WTC11 (cell line): ENCODE data around the gene SLC48A1. TPM values are rescaled to one million over a fixed set of nuclear protein-coding genes. Genes with fewer than 3 reads are reported as not detected.

Experiments
- ATAC-seq: fragments of 200-7000 bp; cut with Tn5 transposase; 2 replicates; pipeline ENCODE4 v1.10.0; 2021; ENCODE audit warnings: mild to moderate bottlenecking, moderate library complexity
- CTCF ChIA-PET: fragments of 300-600 bp; sonication (Branson Sonifier 250); formaldehyde crosslinking; loops from one replicate; lab custom pipeline; 2021; ENCODE audit warnings: antibody characterized with exemption; lab: Charles Lee
- POLR2A ChIA-PET: fragments of 350-600 bp; sonication (Branson Sonifier 250); formaldehyde crosslinking; loops from one replicate; lab custom pipeline; 2021; ENCODE audit warnings: antibody characterized with exemption; lab: Charles Lee
- DNase-seq: peaks from one replicate; pipeline ENCODE4 v3.0.0; 2021; ENCODE audit warnings: low spot score
- H3K27ac Mint-ChIP-seq: 2 replicates; pipeline ENCODE4 v1.8.0; 2021; ENCODE audit warnings: mixed read lengths
- H3K27me3 Mint-ChIP-seq: 2 replicates; pipeline ENCODE4 v1.8.0; 2021; ENCODE audit warnings: low read depth, mild to moderate bottlenecking, moderate library complexity, mixed read lengths
- H3K36me3 Mint-ChIP-seq: 2 replicates; pipeline ENCODE4 v1.8.0; 2021; ENCODE audit warnings: mixed read lengths
- H3K4me1 Mint-ChIP-seq: 2 replicates; pipeline ENCODE4 v1.8.0; 2022; ENCODE audit warnings: mixed read lengths
- H3K4me3 Mint-ChIP-seq: 2 replicates; pipeline ENCODE4 v1.8.0; 2021; ENCODE audit warnings: mild to moderate bottlenecking, moderate library complexity, mixed read lengths
- H3K9me3 Mint-ChIP-seq: 2 replicates; pipeline ENCODE4 v1.8.0; 2021; ENCODE audit warnings: mixed read lengths
- ARID4B ChIP-seq: sonication (generic); formaldehyde crosslinking; IDR thresholded peaks from 2 replicates; pipeline ENCODE4 v1.8.0; 2023; ENCODE audit warnings: missing genetic modification reagents, mild to moderate bottlenecking, borderline replicate concordance
- ATF6 ChIP-seq: sonication (generic); formaldehyde crosslinking; IDR thresholded peaks from 2 replicates; pipeline ENCODE4 v1.8.1; 2023; ENCODE audit warnings: mild to moderate bottlenecking, missing genetic modification reagents
- CBFB ChIP-seq: sonication (generic); formaldehyde crosslinking; IDR thresholded peaks from 2 replicates; pipeline ENCODE4 v1.8.1; 2022; ENCODE audit warnings: mild to moderate bottlenecking, low read depth, missing genetic modification reagents
- ERG ChIP-seq: fragments of 250-450 bp; sonication (Bioruptor Pico); IDR thresholded peaks from 2 replicates; pipeline ENCODE4 v1.8.0; 2021; ENCODE audit warnings: mild to moderate bottlenecking
- GTF2I ChIP-seq: fragments of 250-450 bp; sonication (Bioruptor Pico); conservative IDR thresholded peaks from 2 replicates; pipeline ENCODE4 v1.4.0; 2021; ENCODE audit warnings: mild to moderate bottlenecking
- MYBL2 ChIP-seq: sonication (generic); formaldehyde crosslinking; IDR thresholded peaks from 2 replicates; pipeline ENCODE4 v1.8.1; 2023; ENCODE audit warnings: mild to moderate bottlenecking, moderate library complexity, missing genetic modification reagents
- NFATC4 ChIP-seq: fragments of 250-450 bp; sonication (Bioruptor Pico); IDR thresholded peaks from 2 replicates; pipeline ENCODE4 v1.9.0; 2021; ENCODE audit warnings: mild to moderate bottlenecking
- NFE2L1 ChIP-seq: sonication (generic); formaldehyde crosslinking; IDR thresholded peaks from 2 replicates; pipeline ENCODE4 v1.8.1; 2023; ENCODE audit warnings: missing genetic modification reagents
- NFYB ChIP-seq: sonication (generic); formaldehyde crosslinking; conservative IDR thresholded peaks from 2 replicates; pipeline ENCODE4 v1.8.0; 2022; ENCODE audit warnings: low read depth, missing genetic modification reagents
- NR2C2 ChIP-seq: sonication (generic); formaldehyde crosslinking; IDR thresholded peaks from 2 replicates; pipeline ENCODE4 v1.8.0; 2022; ENCODE audit warnings: mild to moderate bottlenecking, missing genetic modification reagents
- PRRX2 ChIP-seq: fragments of 250-450 bp; sonication (Bioruptor Pico); IDR thresholded peaks from 2 replicates; pipeline ENCODE4 v1.8.0; 2021; ENCODE audit warnings: mild to moderate bottlenecking
- RORB ChIP-seq: fragments of 250-450 bp; sonication (Bioruptor Pico); IDR thresholded peaks from 2 replicates; pipeline ENCODE4 v1.9.0; 2021; ENCODE audit warnings: mild to moderate bottlenecking
- TEAD4 ChIP-seq: sonication (generic); formaldehyde crosslinking; IDR thresholded peaks from 2 replicates; pipeline ENCODE4 v1.8.0; 2022; ENCODE audit warnings: mild to moderate bottlenecking, missing genetic modification reagents
- USF1 ChIP-seq: sonication (generic); formaldehyde crosslinking; IDR thresholded peaks from 2 replicates; pipeline ENCODE4 v1.8.0; 2022; ENCODE audit warnings: mild to moderate bottlenecking, missing genetic modification reagents
- ZNF121 ChIP-seq: sonication (generic); formaldehyde crosslinking; IDR thresholded peaks from 2 replicates; pipeline ENCODE4 v1.8.0; 2023; ENCODE audit warnings: missing genetic modification reagents
- ZNF263 ChIP-seq: sonication (generic); formaldehyde crosslinking; IDR thresholded peaks from 2 replicates; pipeline ENCODE4 v1.8.1; 2022; ENCODE audit warnings: low read depth, mild to moderate bottlenecking, moderate library complexity, missing genetic modification reagents
- ZSCAN18 ChIP-seq: fragments of 250-450 bp; sonication (Bioruptor Pico); IDR thresholded peaks from 2 replicates; pipeline ENCODE4 v2.1.2; 2022; ENCODE audit warnings: mild to moderate bottlenecking, moderate library complexity
- total RNA-seq: library from RNA; stranded (reverse); gene quantifications from 3 replicates; pipeline ENCODE4 v1.2.3, GENCODE V29; 2021

SLC48A1 gene
- total RNA-seq, 1 experiment from 2014 or later = 13.8 TPM

- no peak for TF ChIP-seq MYBL2 (CRISPR knock-in tag)
- no peak for TF ChIP-seq GTF2I
- no peak for TF ChIP-seq TEAD4 (CRISPR knock-in tag)
- TF ChIP-seq ZNF263 = no peak
- TF ChIP-seq USF1 = no peak
- TF ChIP-seq RORB (CRISPR knock-in tag) = no peak
These were observed 26.4 kb downstream of the SLC48A1 start (continued) for GRCh38 chr12:47799357-47799955.

- TF ChIP-seq NR2C2 (CRISPR knock-in tag) (no peak), CBFB (CRISPR knock-in tag) (no peak), ATF6 (CRISPR knock-in tag) (no peak), MYBL2 (CRISPR knock-in tag) (no peak), ARID4B (CRISPR knock-in tag) (no peak), ERG (CRISPR knock-in tag) (no peak), ZSCAN18 (CRISPR knock-in tag) (no peak), NFATC4 (CRISPR knock-in tag) (no peak), NFE2L1 (CRISPR knock-in tag) (no peak), ZNF121 (no peak), NFYB (CRISPR knock-in tag) (no peak), GTF2I (no peak), PRRX2 (no peak)
- POLR2A ChIA-PET = no interaction called here
- Mint-ChIP-seq H3K27me3 (no peaks in the 10 kb centered on the region), H3K4me3 (no peak overlapping the region), H3K27ac (no peak overlapping the region), H3K9me3 (no peaks in the 10 kb centered on the region), H3K4me1 (peaks cover 46% of the 10 kb centered on the region), H3K36me3 (peaks cover 3% of the 10 kb centered on the region; the same call in 1 of the 2 replicates)
- CTCF ChIA-PET = interaction anchor here (2.5 to 14.9 kb wide), 3 partner anchors 10 to 59 kb away, joined by 14 to 408 read pairs (median 81); no protein-coding TSS in a partner anchor
- DNase-seq (no peak), ATAC-seq (no peak)
These were observed 27.5 kb downstream of the SLC48A1 start for GRCh38 chr12:47800582-47800981.
